GM19324 (cell line): ENCODE data around the gene LRRC7.
"Not testable (repeated sequence)": the region's sequence is repeated elsewhere in the genome, so short reads cannot be mapped to it uniquely, and the experiment has no call there.

Experiments used
- ATAC-seq: cut with Tn5 transposase; IDR thresholded peaks from one replicate; pipeline ENCODE4 v1.9.1; 2021; ENCODE audit warnings: mild to moderate bottlenecking, moderate library complexity; ENCODE audit not compliant: unreplicated experiment, low FRiP score

LRRC7 gene

GRCh38 chr1:69852151-69852550, 284.4 kb downstream of the LRRC7 start:
- ATAC-seq, result no peak

GRCh38 chr1:69852706-69853105, 285.0 kb downstream of the LRRC7 start:
- ATAC-seq, result no peak

- ATAC-seq, result no peak
Observed at GRCh38 chr1:69858534-69858933, 290.8 kb downstream of the LRRC7 start.

- no peak for ATAC-seq
Observed at GRCh38 chr1:69861641-69862040, 293.9 kb downstream of the LRRC7 start.

GRCh38 chr1:69862906-69863305, 295.2 kb downstream of the LRRC7 start:
- ATAC-seq, result no peak

GRCh38 chr1:69863704-69864103, 296.0 kb downstream of the LRRC7 start:
- ATAC-seq, result no peak

GRCh38 chr1:69871412-69871811, 303.7 kb downstream of the LRRC7 start:
- no peak for ATAC-seq

- ATAC-seq, result no peak
Observed at GRCh38 chr1:69878338-69878737, 310.6 kb downstream of the LRRC7 start.

GRCh38 chr1:69888016-69888415, 320.3 kb downstream of the LRRC7 start:
- ATAC-seq, result not testable (repeated sequence)

- no peak for ATAC-seq
Observed at GRCh38 chr1:69888657-69889056, 320.9 kb downstream of the LRRC7 start.

- ATAC-seq, result no peak
Observed at GRCh38 chr1:69898403-69898947, 330.8 kb downstream of the LRRC7 start.

- ATAC-seq, result no peak
Observed at GRCh38 chr1:69911301-69911801, 343.6 kb downstream of the LRRC7 start.

- ATAC-seq, result no peak
Observed at GRCh38 chr1:69913977-69914376, 346.3 kb downstream of the LRRC7 start.

GRCh38 chr1:69914976-69915765, 347.4 kb downstream of the LRRC7 start:
- no peak for ATAC-seq

GRCh38 chr1:69919129-69919921, 351.6 kb downstream of the LRRC7 start:
- no peak for ATAC-seq

- no peak for ATAC-seq
Observed at GRCh38 chr1:69919922-69920273, 352.2 kb downstream of the LRRC7 start.

GRCh38 chr1:69920426-69920825, 352.7 kb downstream of the LRRC7 start:
- no peak for ATAC-seq

- no peak for ATAC-seq
Observed at GRCh38 chr1:69921486-69921885, 353.8 kb downstream of the LRRC7 start.

GRCh38 chr1:69928234-69928633, 360.5 kb downstream of the LRRC7 start:
- not testable (repeated sequence) for ATAC-seq

GRCh38 chr1:69929308-69930057, 361.8 kb downstream of the LRRC7 start:
- no peak for ATAC-seq

GRCh38 chr1:69930396-69930795, 362.7 kb downstream of the LRRC7 start:
- ATAC-seq, result no peak
